Activated CD4-positive, alpha-beta T cell treated with anti-CD3 and anti-CD28 coated beads, Interleukin-2, Interleukin-6, amounts not matched to agents 100 ng/mL and 50 ng/mL, durations not matched to agents 16 hours and 8 hours (primary cell): Measurements from ENCODE around the gene IGSF21.

Experiments
- DNase-seq: peaks from one replicate; pipeline ENCODE4 v3.0.0-alpha.2; 2020

The IGSF21 gene

DNA sequence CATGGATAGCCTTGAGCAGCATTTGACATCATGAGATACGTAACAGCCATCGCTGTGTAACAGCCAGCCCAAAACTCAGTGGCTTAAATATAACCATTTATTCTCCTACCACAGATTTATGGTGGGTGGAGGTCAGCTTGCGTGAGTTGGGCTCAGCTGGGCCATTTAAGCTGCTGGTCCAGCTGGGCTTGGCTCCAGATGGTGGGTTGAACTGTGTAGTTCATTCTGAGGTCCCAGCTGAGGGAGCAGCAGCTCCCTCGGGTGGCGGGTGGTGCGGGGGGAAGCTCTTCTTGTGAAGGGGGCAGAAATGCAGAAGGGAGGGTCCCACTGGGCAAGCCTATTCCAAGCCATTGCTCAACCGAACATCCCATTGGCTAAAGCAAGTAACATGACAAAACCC, 75.9 kb downstream of the IGSF21 start:
- DNase-seq, result no peak

DNA sequence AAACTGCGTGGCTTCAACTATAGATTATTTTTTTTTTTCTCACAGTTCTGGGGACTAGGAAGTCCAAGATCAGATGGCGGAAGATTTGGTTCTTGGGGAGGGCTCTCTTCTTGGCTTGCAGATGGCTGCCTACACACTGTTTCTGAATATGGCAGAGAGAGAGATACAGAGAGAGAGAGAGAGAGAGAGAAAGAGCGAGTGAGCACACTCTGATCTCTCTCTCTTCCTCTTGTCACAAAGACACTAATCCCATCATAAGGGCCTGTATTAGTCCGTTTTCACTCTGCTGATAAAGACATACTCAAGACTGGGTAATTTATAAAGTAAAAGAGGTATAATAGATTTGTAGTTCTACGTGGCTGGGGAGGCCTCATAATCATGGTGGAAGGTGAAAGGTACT, 79.5 kb downstream of the IGSF21 start:
- no peak for DNase-seq

DNA sequence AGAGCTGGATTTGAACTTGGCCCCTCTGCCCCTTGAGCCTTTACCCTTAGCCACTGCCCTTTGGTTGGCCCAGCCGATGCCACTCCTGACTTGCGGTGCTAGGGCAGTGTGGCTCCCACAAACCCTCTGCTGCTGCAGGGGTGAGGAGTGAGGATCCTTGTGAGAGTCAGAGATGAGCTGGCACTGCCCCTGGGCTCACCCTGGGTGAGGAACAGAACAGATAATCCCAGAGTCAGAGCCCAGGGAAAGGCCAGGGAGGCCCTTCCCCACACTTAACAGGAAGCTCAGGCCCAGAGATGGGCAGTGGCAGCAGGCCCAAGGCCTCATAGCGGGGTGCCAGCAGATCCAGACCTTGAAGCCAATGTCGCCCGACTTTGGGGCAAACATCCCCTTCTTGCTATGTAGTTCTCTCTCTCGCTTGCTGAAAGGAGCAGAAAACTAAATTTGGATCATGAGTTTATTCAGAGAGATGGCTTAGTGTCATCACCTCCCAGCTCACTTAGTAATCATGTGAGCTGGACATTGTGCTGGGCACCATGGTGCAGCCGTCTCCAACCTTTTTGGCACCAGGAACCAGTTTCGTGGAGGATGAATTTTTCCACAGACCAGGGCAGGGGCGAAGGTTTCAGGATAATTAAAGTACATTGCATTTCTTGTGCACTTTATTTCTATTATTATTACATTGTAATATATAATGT, 81.4 kb downstream of the IGSF21 start:
- no peak for DNase-seq

DNA sequence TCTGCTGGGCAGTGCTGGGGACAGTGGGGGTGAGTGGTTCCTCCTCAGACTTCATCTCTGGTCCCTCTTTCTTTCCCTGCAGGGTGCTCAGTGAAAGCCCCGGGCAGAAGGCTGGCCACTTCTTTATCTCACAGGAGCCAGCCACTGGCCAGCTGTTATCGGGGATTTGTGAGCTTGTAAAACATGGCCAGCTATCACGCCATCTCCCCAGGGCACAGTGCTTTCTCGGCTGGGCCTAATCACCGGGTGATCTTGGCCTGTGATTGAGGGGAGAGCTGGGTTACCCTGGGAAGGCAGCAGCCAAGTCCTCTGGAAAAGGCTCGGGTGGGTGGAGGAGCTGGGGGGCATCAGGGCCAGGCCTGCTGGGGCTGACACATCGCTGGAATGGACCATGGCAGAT, 83.0 kb downstream of the IGSF21 start:
- DNase-seq, result no peak

- DNase-seq, result no peak
Observed at GRCh38 chr1:18191037-18191436, 83.4 kb downstream of the IGSF21 start.

GRCh38 chr1:18191481-18192155, 84.0 kb downstream of the IGSF21 start:
- DNase-seq, result no peak

GRCh38 chr1:18192182-18192581, 84.6 kb downstream of the IGSF21 start:
- DNase-seq, result no peak

GRCh38 chr1:18192974-18193373, 85.4 kb downstream of the IGSF21 start:
- no peak for DNase-seq

- DNase-seq, result no peak
Observed at GRCh38 chr1:18197299-18197698, 89.7 kb downstream of the IGSF21 start.

DNA sequence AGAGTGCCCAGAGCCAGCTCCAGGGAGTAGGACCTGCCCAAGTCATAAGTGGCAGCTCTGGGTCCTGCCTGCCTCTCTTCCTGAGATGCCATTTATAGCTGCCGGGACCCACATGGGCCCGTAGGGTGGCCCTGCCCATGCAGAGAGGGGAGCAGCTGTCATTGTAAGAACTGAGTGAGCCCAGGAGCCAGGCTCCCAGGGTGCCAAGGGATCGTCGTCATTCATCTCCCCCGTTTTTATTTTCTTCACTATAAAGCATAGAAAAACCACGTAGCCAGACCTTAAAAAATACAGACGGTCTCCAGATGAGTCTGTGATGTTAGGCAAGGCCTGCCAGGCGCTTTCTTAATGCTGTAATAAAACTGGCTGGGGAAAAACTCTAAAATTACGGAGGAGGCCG, 90.7 kb downstream of the IGSF21 start:
- no peak for DNase-seq

- DNase-seq, result no peak
Observed at GRCh38 chr1:18199462-18199861, 91.9 kb downstream of the IGSF21 start.

DNA sequence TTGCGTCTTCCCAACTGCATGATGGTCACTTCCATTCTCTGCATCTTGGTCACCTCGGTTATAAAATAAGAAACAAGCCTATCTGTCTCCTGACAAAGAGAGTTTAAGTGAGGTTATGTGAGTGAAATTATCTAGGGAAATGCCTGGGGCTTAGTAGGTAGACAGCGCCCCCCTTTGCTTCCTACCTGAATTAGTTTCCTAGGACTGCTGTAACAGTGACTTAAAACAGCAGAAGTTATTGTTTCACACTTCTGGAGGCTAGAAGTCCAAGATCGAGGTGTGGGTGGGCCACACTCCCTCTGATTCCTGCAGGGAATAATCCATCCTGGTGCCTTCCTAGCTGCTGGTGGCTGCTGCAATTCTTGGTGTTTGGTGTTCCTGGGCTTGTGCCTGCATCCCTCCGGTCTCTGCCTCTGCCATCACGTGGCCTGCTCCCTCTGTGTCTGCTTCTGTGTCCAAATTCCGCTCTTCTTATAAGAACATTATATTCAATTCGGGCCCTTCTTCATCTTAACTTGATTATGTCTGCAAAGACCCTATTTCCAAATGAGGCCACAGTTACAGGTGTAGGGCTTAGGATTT, 92.6 kb downstream of the IGSF21 start:
- DNase-seq, result no peak

GRCh38 chr1:18200918-18201317, 93.3 kb downstream of the IGSF21 start:
- no peak for DNase-seq

DNA sequence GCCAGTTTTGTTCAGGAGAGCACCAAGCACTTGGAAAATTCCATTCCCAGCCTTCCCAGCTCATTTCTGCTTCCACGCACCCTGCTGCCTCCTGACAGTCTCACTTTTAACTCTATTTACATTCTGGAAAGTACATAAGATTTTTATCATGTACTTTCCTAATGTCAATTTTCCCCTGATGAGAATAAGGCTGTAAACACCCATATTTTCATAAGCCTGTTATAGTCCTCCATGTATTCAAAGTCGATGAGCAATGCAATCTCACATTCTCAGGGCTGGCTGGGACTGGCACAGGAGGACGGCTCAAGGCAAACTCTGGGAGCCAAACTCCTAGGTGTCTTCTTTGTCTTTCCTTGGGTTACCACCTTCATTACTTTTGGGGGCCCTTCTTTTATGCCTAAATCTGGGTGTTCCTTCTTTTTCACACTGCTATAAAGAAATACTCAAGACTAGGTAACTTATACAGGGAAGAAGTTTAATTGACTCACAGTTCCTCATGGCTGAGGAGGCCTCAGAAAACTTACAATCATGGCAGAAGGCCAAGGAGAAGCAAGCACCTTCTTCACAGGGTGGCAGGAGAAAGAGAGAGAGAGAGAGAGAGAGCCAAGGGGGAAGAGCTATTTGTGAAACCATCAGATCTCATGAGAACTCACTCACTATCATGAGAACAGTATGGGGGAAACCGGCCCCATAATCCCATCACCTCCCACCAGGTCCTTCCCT, 94.6 kb downstream of the IGSF21 start:
- no peak for DNase-seq

- DNase-seq, result no peak
Observed at GRCh38 chr1:18203645-18204044, 96.0 kb downstream of the IGSF21 start.

- no peak for DNase-seq
Observed at GRCh38 chr1:18204575-18204974, 97.0 kb downstream of the IGSF21 start.

GRCh38 chr1:18205319-18205718, 97.7 kb downstream of the IGSF21 start:
- DNase-seq, result no peak

- DNase-seq, result no peak
Observed at GRCh38 chr1:18211764-18212163, 104.2 kb downstream of the IGSF21 start.

DNA sequence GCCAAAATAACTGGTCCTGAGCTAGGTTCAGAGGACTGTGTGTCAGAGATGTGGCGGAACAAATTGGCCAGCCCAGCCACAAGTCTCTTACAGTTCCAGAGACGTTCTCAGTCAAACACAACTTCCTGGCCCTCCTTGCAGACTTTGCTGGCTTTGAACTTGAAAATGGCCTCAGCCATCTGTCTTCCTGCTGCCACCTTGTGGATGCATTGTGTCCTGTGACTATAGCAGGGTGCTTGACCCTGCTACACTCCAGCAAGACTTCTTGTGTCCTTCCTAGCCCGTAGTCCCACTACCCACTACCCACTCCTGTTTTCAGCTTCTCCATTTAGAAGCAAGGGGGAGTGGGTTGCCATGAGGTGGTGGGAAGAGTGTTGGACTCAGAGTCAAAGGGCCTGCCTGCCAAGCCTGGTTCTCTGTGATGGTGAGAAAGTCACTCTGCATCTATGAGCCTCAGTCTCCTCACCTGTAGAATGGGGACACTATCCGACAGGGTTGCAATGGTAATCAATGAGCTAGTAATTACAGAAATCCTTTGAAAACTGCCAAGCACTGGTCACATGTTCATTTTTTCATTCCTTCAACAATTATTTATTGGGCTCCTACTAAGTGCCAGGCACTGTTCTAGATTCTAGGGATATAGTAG, 109.9 kb downstream of the IGSF21 start:
- DNase-seq, result peak; percentile 24

- DNase-seq, result no peak
Observed at GRCh38 chr1:18229625-18230024, 122.0 kb downstream of the IGSF21 start.

DNA sequence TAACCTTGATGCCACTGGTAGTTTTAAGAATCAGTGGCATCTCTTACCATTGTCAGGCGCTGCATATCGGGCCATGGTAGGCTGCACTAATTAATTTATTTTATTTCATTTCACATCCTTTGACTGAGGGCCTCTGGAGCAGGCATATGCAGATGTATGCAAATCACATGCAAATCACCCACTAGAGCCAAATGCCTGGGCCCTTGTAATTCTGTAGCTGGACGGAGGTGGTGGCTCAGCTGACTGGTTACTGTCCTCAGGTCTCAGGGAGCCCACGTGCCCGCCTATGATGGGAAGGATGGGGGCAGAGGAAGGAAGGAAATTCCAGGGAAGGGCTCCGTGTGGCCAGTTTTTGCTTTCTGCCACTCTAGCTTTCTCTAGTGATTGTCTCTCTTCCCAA, 122.7 kb downstream of the IGSF21 start:
- no peak for DNase-seq

DNA sequence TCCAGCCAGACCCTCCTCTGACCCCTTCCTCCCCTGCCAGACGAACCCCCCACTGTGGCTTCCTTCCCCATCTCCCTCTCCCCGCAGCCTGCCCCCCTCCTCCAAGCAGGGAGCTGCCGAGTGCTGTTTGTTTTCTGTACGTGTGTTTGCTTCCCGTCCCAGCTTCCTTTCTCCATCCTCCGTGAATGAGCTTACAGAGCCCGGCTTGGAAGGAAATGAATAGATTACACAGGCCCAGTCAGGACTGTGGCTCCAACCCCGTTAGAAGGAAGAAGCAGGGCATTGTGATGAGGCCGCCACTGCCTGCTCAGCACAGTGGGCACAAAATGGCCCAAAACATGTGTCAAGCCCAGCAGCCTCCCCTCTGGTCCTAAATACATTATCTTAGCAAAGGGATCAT, 123.2 kb downstream of the IGSF21 start:
- no peak for DNase-seq

DNA sequence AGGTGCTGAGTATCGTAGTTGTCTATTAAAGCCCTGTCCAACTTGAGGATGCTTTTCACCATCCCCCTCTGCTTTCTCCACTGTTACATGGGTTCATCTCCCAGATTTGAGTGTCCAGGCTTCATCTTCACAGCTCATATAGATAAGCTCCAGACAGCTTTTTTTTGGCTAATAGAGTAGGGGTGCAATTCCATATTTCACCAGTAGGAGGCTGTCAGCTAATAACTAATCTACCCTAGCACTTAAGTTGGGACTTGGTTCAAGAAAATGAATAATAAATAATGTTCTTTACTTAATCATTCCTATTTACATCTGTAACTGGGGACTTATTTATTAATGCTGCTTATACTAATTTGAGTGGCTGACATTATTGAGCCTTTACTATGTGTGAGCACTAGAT, 124.5 kb downstream of the IGSF21 start:
- DNase-seq, result no peak
